ENCODE measurements around the gene MED7.

- no peak for TF ChIP-seq CTCF (IDR thresholded peaks at IDR 0.05)
- TF ChIP-seq EZH2 (IDR thresholded peaks at IDR 0.05; ENCODE audit: borderline replicate concordance, insufficient read depth, low read depth, low read length, poor library complexity, severe bottlenecking): no peak
Measured at GRCh38 chr5:157165668-157166067, 23.0 kb upstream of the MED7 start.
